ENCODE data around the gene POLR3G.

- TF ChIP-seq CTCF (IDR thresholded peaks at IDR 0.05 in 8 of 11, conservative IDR thresholded peaks at IDR 0.05 in 3 of 11) (no peak), POLR2A (IDR thresholded peaks at IDR 0.05) (no peak), POLR2AphosphoS5 (IDR thresholded peaks at IDR 0.05) (no peak)
Observed at GRCh38 chr5:90530736-90531487, 56.2 kb downstream of the POLR3G start.

Data from spleen (tissue), 7 donors.